ENCODE data around the gene CNN1. TPM values are rescaled to one million over a fixed set of nuclear protein-coding genes. Genes with fewer than 3 reads are reported as not detected.
"Not testable (repeated sequence)": the region's sequence is repeated elsewhere in the genome, so short reads cannot be mapped to it uniquely, and the experiment has no call there.

Gene CNN1
- total RNA-seq, 1 experiment from 2014 or later: 0.54 TPM

DNA sequence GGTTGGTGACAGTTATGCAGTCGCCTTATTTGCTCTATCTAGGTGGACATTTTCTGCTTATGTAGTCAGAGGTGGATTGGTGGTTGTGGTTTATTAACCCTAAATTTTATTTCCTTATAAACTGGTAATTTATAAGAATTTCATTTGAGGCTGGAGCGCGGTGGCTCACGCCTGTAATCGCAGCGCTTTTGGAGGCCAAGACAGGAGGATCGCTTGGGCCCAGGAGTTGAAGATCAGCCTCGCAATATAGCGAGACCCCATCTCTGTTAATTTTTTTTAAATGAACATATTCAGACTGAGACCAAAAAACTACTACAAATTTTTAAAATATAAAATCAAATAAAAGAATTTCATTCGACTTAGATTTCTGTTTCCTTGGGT is 59.4 kb downstream of the CNN1 start:
- POLR2A ChIA-PET: interaction anchor here (0.6 kb wide), 1 partner anchor 1071 kb away, joined by 3 read pairs; a partner anchor contains a TSS
- 0 out of 2 replicates have a peak, but pooled peaks cover 3% of the 10 kb centered on the region for H3K4me1 ChIP-seq
- intact Hi-C loops (cut with micrococcal nuclease; ENCODE audit: unreplicated experiment): no loop called here

DNA sequence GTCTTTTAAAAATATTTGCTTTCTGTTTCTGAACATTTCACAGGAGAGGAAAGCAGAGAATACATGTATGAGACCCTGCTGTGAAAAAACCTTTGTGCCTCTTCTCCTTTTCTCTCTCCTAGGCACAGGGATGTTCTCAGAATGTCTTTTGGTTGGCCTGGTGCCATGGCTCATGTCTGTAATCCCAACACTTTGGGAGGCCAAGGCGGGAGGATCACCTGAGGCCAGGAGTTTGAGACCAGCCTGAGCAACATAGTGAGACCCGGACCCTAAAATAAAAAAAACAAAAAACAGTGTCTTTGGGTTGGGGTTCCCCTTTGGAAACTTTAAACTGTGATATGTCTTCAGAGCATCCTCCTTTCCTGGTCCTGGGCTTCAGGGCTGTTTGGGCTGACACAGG is 60.1 kb downstream of the CNN1 start:
- Histone ChIP-seq H3K36me3 (ENCODE audit: control insufficient read depth, insufficient read depth, low read length) (peaks cover 2% of the 10 kb centered on the region), H3K9me3 (no peaks in the 10 kb centered on the region), H3K4me3 (ENCODE audit: low read depth, low read length) (no peak overlapping the region), H3K4me1 (0 out of 2 replicates have a peak, but pooled peaks cover 3% of the 10 kb centered on the region), H3K27me3 (replicated peaks; ENCODE audit: control insufficient read depth, insufficient read depth, low read length) (no peaks in the 10 kb centered on the region)
- intact Hi-C loops (cut with micrococcal nuclease; ENCODE audit: unreplicated experiment): no loop called here
- H3K4me3 Mint-ChIP-seq (ENCODE audit: unreplicated experiment): peak overlapping the region; percentile 90
- peak overlapping the region; percentile 94 for H3K27ac Mint-ChIP-seq (ENCODE audit: unreplicated experiment)
- peaks cover 41% of the 10 kb centered on the region for H3K36me3 Mint-ChIP-seq (ENCODE audit: insufficient read depth, unreplicated experiment)
- H3K27me3 Mint-ChIP-seq (ENCODE audit: insufficient read depth, unreplicated experiment): no peaks in the 10 kb centered on the region
- BruUV-seq (replicated peaks): no TSS peak
- peaks cover 14% of the 10 kb centered on the region for H3K9me3 Mint-ChIP-seq (ENCODE audit: unreplicated experiment)
- TF ChIP-seq, protein P1, sequence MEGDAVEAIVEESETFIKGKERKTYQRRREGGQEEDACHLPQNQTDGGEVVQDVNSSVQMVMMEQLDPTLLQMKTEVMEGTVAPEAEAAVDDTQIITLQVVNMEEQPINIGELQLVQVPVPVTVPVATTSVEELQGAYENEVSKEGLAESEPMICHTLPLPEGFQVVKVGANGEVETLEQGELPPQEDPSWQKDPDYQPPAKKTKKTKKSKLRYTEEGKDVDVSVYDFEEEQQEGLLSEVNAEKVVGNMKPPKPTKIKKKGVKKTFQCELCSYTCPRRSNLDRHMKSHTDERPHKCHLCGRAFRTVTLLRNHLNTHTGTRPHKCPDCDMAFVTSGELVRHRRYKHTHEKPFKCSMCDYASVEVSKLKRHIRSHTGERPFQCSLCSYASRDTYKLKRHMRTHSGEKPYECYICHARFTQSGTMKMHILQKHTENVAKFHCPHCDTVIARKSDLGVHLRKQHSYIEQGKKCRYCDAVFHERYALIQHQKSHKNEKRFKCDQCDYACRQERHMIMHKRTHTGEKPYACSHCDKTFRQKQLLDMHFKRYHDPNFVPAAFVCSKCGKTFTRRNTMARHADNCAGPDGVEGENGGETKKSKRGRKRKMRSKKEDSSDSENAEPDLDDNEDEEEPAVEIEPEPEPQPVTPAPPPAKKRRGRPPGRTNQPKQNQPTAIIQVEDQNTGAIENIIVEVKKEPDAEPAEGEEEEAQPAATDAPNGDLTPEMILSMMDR (IDR thresholded peaks at IDR 0.05; ENCODE audit: insufficient read depth in 1 of 2, low read depth in 1 of 2, low read length in 1 of 2, severe bottlenecking in 1 of 2, unreplicated experiment in 1 of 2): no peak
- DNase-seq: no peak
- ChIA-PET POLR2A (no interaction called here), CTCF (no interaction called here)
- H3K4me1 Mint-ChIP-seq (ENCODE audit: low read depth, unreplicated experiment): peaks cover 5% of the 10 kb centered on the region

More for the DNA sequence above, 59.4 kb downstream of the CNN1 start:
- TSS peak; percentile 62 for BruUV-seq (replicated peaks)
- TF ChIP-seq, protein P1 (IDR thresholded peaks at IDR 0.05; ENCODE audit: insufficient read depth in 1 of 2, low read depth in 1 of 2, low read length in 1 of 2, severe bottlenecking in 1 of 2, unreplicated experiment in 1 of 2): no peak
- Histone ChIP-seq H3K9me3 (no peaks in the 10 kb centered on the region), H3K4me3 (ENCODE audit: low read depth, low read length) (peak overlapping the region; percentile 54), H3K27me3 (replicated peaks; ENCODE audit: control insufficient read depth, insufficient read depth, low read length) (no peaks in the 10 kb centered on the region), H3K36me3 (ENCODE audit: control insufficient read depth, insufficient read depth, low read length) (peaks cover 2% of the 10 kb centered on the region)
- Mint-ChIP-seq H3K9me3 (ENCODE audit: unreplicated experiment) (peaks cover 14% of the 10 kb centered on the region), H3K27me3 (ENCODE audit: insufficient read depth, unreplicated experiment) (no peaks in the 10 kb centered on the region), H3K4me3 (ENCODE audit: unreplicated experiment) (peak overlapping the region; percentile 90), H3K36me3 (ENCODE audit: insufficient read depth, unreplicated experiment) (peaks cover 34% of the 10 kb centered on the region), H3K4me1 (ENCODE audit: low read depth, unreplicated experiment) (peaks cover 5% of the 10 kb centered on the region), H3K27ac (ENCODE audit: unreplicated experiment) (peak overlapping the region; percentile 94)
- CTCF ChIA-PET: no interaction called here
- no peak for DNase-seq

DNA sequence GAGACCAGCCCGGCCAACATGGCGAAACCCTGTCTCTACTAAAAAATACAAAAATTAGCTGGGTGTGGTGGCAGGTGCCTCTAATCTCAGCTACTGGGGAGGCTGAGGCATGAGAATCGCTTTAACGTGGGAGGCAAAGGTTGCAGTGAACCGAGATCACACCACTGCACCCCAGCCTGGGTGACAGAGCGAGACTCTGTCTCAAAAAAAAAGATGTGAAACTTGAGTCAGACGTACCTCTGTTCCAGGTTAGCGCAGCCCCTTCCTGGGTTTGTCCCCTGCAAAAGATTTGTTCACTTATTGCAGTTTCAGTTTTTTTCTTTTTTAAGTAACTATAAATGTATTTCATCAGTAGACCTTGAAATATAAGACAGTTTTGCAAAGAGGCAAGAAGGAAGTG is 61.1 kb downstream of the CNN1 start:
- not testable (repeated sequence) for H3K4me1 Mint-ChIP-seq (ENCODE audit: low read depth, unreplicated experiment); BruUV-seq (replicated peaks)
- peaks cover 50% of the 10 kb centered on the region for H3K36me3 Mint-ChIP-seq (ENCODE audit: insufficient read depth, unreplicated experiment)

More for the DNA sequence above, 61.1 kb downstream of the CNN1 start:
- CTCF ChIA-PET; H3K9me3 ChIP-seq; POLR2A ChIA-PET; H3K36me3 ChIP-seq (ENCODE audit: control insufficient read depth, insufficient read depth, low read length); H3K4me3 Mint-ChIP-seq (ENCODE audit: unreplicated experiment); H3K4me3 ChIP-seq (ENCODE audit: low read depth, low read length); DNase-seq; H3K4me1 ChIP-seq; H3K27ac Mint-ChIP-seq (ENCODE audit: unreplicated experiment); H3K27me3 ChIP-seq (replicated peaks; ENCODE audit: control insufficient read depth, insufficient read depth, low read length); H3K27me3 Mint-ChIP-seq (ENCODE audit: insufficient read depth, unreplicated experiment); intact Hi-C loops (cut with micrococcal nuclease; ENCODE audit: unreplicated experiment): not testable (repeated sequence)
- peaks cover 19% of the 10 kb centered on the region for H3K9me3 Mint-ChIP-seq (ENCODE audit: unreplicated experiment)

Small RNA genes lying within 50 kb of the gene (microRNA-seq; reads per million reads assigned to microRNA genes)
- 21.4 reads per million, percentile 58 among the genes with 10 or more reads in this experiment for gene MIR7974

Other genes with a start within 250 kb of the CNN1 start
- not detected in 2 replicates for gene TSPAN16, start 242.7 kb upstream of the CNN1 start, total RNA-seq (2022)
- gene RAB3D, start 199.2 kb upstream of the CNN1 start, total RNA-seq (2022): 28.0 and 35.2 TPM in 2 replicates
- gene TMEM205, start 192.6 kb upstream of the CNN1 start, total RNA-seq (2022): 68.3 and 76.1 TPM in 2 replicates
- gene CCDC159, start 192.3 kb upstream of the CNN1 start, total RNA-seq (2022): 11.7 and 13.9 TPM in 2 replicates
- 5.6 and 7.4 TPM in 2 replicates for gene PLPPR2, start 183.4 kb upstream of the CNN1 start, total RNA-seq (2022)
- gene SWSAP1, start 164.2 kb upstream of the CNN1 start, total RNA-seq (2022): 3.7 and 3.9 TPM in 2 replicates
- 6.1 and 7.9 TPM in 2 replicates for gene EPOR, start 154.5 kb upstream of the CNN1 start, total RNA-seq (2022)
- gene RGL3, start 119.5 kb upstream of the CNN1 start, total RNA-seq (2022): 53.1 and 58.8 TPM in 2 replicates
- gene ODAD3, start 103.7 kb upstream of the CNN1 start, total RNA-seq (2022): not detected in 2 replicates
- 412 and 456 TPM in 2 replicates for gene PRKCSH, start 103.2 kb upstream of the CNN1 start, total RNA-seq (2022)
- not detected in 2 replicates for gene ELAVL3, start 57.8 kb upstream of the CNN1 start, total RNA-seq (2022)
- 6.1 and 8.9 TPM in 2 replicates for gene ZNF653, start 33.0 kb upstream of the CNN1 start, total RNA-seq (2022)
- gene ECSIT, start 9.7 kb upstream of the CNN1 start, total RNA-seq (2022): 39.8 and 44.8 TPM in 2 replicates
- gene ELOF1, start 20.4 kb downstream of the CNN1 start, total RNA-seq (2022): 48.5 and 49.4 TPM in 2 replicates
- gene ACP5, start 38.8 kb downstream of the CNN1 start, total RNA-seq (2022): 0.48 TPM in 1 of 2 replicates, not detected in the other
- gene ZNF627, start 58.6 kb downstream of the CNN1 start, total RNA-seq (2022): 8.1 and 9.0 TPM in 2 replicates
- gene ZNF823, start 200.1 kb downstream of the CNN1 start, total RNA-seq (2022): 11.9 and 12.1 TPM in 2 replicates
- gene ZNF441, start 228.1 kb downstream of the CNN1 start, total RNA-seq (2022): 3.2 and 4.4 TPM in 2 replicates

Measured in Caco-2 (cell line).